GM19043 (cell line): ENCODE results near the gene LGALS4.
"Not testable (repeated sequence)": the region's sequence is repeated elsewhere in the genome, so short reads cannot be mapped to it uniquely, and the experiment has no call there.

ENCODE experiments used
- ATAC-seq: cut with Tn5 transposase; IDR thresholded peaks from one replicate; pipeline ENCODE4 v1.9.1; 2021; ENCODE audit warnings: low read depth; ENCODE audit not compliant: unreplicated experiment

LGALS4 gene

GRCh38 chr19:38843175-38843758, 30.5 kb upstream of the LGALS4 start:
- no peak for ATAC-seq

- ATAC-seq: no peak
Observed at GRCh38 chr19:38842439-38843174, 29.9 kb upstream of the LGALS4 start.

DNA sequence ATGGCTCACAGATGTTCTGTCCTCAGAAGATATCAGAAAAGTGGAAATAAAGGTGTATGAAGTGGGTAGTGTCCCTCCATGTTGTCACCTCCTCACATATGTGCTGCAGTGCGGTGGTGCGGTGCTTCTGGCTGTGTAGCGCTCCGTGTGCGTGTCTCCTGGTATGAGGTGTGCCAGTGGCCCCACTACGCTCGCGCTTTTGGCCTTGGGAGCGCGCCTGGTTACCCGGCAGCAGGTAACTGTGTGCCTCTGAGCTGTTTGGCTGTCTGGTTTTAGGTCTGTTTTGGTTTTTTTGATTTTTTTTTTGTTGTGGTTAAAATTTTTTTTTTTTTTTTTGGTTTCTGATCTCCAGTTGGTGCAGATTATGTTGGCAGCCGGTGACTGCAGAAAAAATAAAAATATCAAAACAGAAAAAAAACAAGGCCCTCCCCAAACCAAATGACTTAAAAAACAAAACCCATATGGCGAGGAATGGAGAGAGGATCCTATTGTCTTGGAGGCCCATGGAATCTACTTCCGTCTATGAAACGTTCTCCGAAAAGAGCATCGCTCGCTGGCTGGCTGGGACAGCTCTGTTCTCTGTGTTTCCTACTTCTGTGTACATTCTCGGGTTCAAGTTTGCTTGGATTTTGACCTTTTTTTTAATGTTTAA, 29.2 kb upstream of the LGALS4 start:
- ATAC-seq: no peak

GRCh38 chr19:38841180-38841766, 28.5 kb upstream of the LGALS4 start:
- no peak for ATAC-seq

GRCh38 chr19:38840583-38840968, 27.8 kb upstream of the LGALS4 start:
- no peak for ATAC-seq

DNA sequence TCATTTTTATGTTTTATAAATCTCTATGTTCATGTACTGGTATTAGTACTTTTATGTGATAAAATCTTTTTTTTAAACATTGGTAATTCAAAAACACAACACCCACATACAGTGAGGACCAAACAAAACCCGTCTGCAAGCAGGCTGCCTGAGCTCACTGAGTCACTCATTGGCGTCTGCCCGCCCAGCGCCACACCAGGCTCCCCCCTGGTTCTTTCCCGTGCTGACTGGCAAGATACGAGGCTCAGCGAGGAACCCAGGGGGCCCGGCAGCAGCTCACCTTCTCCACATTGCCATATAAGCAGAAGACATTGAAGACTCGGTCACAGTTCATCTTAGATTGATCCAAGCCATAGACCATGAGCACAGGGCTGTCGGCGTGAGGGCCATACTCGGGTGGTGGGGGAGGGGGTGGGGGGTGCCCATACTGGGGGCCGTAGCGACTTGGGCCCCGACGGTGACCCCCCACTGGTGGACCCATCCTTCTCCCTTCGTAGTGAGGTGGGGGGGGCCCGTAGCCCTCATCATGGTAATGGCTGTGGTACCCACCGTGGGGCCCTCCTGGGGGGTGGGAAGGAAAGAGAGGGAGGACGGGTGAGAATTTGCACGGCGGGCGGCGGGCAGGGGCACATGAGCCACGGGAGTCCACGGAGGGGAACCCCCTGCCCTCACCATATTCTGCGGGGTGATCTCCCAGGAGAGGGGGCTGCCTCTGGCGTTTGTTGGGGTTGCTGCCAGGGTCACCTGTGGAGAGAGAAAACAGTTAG, 27.3 kb upstream of the LGALS4 start:
- ATAC-seq: no peak

- no peak for ATAC-seq
Observed at GRCh38 chr19:38838986-38839761, 26.4 kb upstream of the LGALS4 start.

- no peak for ATAC-seq
Observed at GRCh38 chr19:38838208-38838985, 25.7 kb upstream of the LGALS4 start.

DNA sequence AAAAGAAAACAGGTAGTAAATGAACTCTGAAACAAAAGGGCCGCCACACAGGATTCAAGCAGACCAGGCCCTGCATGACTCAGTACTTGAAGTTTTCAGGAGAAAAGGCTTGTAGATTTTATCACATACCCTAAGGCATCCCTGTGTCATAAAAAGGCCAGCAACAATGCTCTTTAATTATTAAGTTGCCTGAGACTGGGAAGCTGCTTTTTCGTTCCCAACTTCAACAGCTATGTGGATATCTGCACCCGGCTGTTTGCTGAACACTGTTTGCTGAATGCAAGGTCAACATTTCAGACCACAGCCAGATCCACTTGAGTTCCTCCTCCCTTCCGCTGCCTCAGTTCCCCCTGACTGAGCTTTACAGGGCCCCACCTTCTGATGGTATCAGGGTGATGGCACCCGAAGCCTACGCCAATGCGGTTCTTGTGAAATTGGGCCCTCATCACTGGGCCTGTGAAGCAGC, 24.9 kb upstream of the LGALS4 start:
- ATAC-seq: no peak

- no peak for ATAC-seq
Observed at GRCh38 chr19:38836983-38837626, 24.4 kb upstream of the LGALS4 start.

GRCh38 chr19:38836159-38836982, 23.6 kb upstream of the LGALS4 start:
- no peak for ATAC-seq

DNA sequence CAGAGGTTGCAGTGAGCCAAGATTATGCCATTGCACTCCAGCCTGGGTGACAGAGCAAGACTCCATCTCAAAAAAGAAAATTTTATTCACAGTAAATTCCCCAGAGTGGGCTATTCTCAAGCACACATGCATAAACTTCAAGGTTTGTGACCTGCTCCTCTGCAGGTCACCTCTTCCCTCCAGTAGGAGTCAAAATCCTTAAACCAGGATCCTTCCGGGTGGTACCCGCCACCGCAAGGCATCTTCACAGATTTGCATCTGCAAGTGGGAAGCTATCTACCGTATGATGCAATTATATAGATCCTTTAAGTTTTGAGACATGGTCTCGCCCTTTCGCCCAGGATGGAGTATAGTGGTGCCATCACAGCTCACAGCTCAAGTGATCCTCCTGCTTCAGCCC, 21.8 kb upstream of the LGALS4 start:
- no peak for ATAC-seq

DNA sequence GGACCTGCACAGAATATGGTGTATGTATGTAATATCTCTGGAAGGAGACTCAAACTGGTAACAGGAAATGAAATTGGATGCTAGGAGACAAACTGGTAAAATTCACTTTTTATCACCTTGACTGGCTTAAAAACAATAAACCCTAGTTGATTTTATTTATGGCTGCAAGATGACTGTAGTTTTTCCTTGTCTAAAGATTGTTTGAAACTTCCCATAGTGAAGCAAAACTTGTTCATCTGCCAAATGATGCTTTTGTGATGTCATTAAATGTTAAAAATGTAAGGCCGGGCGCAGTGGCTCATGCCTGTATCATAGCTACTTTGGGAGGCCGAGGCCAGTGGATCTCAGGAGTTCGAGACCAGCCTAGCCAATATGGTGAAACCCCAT, 21.4 kb upstream of the LGALS4 start:
- no peak for ATAC-seq

DNA sequence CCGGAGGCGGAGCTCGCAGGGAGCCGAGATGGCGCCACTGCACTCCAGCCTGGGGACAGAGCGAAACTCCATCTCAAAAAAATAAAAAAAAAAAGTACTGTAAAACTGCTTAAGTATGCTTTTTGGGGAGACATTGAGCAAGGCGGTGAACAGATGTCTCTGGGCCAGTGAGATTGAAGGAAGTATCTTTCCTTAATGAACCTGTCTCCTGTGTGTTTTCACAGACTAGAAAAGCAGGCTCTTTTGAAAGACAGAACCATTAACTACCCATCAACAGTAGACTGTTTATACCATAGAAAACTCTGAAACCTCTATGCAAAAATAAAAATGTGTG, 20.3 kb upstream of the LGALS4 start:
- no peak for ATAC-seq

GRCh38 chr19:38831142-38831605, 18.4 kb upstream of the LGALS4 start:
- peak; percentile 49 for ATAC-seq

- no peak for ATAC-seq
Observed at GRCh38 chr19:38830039-38830733, 17.4 kb upstream of the LGALS4 start.

DNA sequence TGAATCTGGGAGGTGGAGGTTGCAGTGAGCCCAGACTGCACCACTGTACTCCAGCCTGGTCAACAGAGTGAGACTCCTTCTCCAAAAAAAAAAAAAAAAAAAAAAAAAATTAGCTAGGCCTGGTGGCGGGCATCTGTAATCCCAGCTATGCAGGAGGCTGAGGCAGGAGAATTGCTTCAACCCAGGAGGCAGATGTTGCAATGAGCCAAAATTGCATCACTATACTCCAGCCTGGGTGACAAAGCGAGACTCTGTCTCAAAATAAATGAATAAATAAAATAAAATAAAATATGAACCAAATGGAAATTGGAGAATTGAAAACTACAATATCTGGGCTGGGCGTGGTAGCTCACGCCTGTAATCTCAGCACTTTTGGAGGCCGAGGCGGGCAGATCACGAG, 16.5 kb upstream of the LGALS4 start:
- not testable (repeated sequence) for ATAC-seq
